GM19099 (cell line): ENCODE results near the gene IKBKE.

Experiments used
- POLR2A ChIP-seq: IDR thresholded peaks from 3 replicates; pipeline ENCODE4 v1.6.1; 2011; ENCODE audit warnings: low read depth; ENCODE audit not compliant: insufficient read length; ENCODE audit errors: extremely low read depth

IKBKE gene

DNA sequence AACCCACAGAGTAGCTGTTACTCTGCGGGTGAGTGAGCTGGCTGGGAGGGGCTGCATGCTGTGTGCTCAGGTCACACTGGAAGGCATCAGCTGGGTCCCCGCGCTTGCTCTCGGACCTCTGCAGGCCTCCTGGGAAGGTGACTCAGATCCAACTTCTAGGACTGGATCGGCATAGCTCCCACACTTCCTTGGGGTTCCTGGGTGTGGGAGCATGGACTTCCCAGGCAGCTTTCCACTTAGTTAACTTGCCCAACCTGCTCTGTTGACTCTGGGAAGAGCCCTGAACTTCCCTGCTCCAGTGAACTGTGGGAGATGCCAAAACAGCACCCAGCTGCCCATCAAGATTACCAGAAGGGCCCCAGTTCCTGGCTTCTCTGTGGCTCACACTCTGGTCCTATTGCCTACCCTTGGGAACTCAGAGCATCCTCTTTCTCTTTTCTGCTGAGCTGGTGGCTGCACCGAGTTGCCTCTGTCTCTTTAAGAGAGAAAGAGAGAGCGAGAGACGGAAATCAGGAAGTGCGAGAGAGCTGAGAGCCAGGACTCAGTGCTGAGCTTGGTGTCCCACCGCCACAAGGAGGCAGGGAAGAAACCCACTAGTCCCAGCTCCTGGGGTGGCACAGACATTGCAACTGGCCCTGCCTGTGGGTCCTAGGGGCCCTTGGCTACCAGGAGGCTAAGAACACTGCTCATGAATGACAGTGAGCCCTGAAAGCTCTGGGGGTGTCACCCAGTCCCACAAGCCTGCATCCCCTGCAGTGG is at the start of gene IKBKE:
Gene IKBKE, plus strand, starts transcription at position 544 of the 759 bp plus-strand sequence. CDS start 2,752 bp downstream, outside the sequence.
- peak; percentile 70 for TF ChIP-seq POLR2A

DNA sequence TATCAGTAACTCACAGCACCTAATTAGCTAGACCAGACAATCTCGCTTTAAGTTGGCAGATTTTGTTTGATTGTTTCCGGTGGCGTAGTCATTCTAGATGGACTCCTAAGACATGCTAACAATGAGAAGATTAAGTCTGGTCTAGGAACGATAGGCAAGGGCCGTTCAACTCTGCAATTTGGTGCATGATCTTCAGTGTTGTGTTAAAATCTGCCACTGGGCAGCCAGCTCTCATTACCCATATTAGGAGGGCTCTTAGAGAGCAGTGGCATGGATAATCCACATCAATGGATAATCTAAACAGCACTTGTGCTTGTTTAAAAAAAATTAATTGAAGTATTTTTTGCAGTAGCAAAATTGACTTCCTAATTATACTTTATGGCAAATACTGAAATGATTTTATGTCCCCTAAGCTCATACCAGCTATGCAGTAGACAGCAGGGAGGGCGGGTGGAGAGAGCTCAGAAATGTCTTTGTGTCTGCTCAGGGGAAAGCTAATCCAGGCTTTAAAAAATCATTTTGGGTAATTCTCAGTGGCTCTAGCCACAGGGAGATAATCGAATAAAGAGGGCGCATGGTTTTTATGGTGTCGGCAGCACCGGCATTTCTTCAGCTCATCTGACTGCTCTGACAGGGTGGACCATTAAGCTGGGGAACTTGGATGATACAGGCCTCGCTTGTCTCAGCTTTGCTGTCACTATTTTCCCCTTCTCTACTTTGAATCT is 48.5 kb upstream of the IKBKE start:
- no peak for TF ChIP-seq POLR2A

DNA sequence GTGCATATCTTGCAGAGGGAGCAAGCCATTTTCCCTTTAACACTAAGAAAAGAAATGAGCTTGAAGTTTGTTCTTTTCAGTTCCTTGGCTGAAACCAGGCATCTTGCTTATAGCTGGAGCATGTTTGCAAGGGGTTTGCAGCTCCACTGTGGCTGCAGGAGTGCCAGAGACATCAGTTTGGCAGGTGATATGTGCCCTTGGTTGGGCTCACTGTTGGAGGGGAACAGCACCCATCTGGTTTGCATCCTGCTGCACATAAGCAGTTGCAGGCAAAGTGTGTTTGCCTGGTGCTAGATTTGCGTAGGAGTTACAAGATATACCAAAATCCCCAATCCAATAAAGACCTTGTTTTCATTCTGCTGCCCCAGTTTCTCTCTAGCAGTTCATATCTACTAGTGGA is 47.8 kb upstream of the IKBKE start:
- no peak for TF ChIP-seq POLR2A

DNA sequence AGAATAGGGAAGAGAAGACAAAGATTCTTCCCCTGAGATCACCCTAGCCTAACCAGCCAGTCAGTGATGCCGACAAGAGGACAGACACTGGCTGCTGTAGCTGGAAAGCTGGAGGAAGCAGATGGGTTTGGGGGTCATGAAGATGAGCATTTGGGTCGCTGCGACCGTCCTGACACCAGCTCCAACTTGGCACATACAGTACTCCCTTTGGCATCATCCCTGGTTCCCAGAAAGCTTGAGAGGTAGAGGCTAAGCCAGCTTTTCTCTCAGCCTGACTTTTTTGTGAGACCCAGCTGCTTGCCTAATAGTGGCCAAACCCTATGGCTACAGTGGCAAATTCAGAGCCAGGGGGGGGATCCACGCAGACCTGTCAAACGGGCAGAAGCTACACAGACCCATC is 43.0 kb upstream of the IKBKE start:
- TF ChIP-seq POLR2A: no peak

DNA sequence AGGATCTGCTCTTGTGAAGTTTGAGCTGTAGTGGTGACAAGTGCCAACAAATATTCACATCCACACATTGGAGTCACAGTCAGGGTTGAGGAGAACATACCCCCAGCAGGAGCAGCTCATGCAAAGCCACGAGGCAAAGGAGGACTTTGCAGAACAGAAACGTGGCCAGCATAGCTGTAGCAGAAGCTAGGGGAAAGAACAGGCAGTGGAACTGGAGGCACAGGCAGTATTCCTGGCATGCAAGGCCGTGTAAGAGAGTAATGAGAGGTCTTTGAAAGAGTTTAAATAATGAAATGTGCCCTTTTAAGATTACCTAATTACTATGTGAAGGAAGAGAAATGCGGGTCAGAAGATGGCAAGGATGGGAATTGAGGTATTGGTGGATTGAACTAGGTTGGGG is 40.9 kb upstream of the IKBKE start:
- TF ChIP-seq POLR2A: no peak

DNA sequence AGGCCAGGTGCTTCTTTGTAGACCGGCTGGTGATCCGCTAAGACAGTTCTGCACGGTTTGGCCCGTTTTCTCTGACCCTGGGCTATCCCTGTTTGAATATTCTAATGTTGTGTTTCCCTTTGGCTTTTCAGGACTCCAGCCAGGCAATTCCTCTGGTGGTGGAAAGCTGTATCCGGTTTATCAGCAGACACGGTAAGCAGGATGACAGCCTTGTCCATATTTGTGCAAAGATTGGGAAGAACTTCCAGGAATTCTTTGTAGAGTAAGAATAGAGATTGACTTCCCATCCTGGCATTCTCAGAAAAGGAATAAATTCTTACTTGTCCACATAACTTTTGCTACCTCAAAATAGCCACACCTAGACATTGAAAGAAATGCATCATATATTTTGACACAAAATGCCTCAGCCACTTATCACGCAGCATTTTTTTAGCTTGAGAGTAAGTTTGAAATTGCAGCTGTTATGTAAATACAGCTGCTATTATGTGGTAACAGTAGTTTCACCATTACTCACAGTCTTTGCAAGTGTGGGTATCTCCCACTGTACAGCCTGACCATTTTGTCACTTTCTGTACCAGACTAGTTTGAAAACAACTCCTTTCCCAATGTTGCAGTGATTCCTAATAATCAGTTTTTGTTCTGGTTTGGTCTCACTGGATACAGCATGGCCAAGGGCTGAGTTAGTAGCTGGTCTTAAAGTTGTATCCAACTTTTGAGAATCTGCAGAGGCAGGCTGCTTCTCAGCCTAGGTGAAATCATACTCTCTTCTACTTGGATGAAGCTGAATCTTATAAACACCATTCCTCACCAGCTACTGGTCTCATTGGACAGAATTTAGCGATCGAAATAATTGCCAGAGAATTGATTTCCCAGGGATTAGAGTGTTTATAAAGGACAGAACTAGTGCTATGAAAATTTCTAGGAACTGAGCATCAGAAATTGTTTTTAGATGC is 40.0 kb upstream of the IKBKE start:
- no peak for TF ChIP-seq POLR2A

DNA sequence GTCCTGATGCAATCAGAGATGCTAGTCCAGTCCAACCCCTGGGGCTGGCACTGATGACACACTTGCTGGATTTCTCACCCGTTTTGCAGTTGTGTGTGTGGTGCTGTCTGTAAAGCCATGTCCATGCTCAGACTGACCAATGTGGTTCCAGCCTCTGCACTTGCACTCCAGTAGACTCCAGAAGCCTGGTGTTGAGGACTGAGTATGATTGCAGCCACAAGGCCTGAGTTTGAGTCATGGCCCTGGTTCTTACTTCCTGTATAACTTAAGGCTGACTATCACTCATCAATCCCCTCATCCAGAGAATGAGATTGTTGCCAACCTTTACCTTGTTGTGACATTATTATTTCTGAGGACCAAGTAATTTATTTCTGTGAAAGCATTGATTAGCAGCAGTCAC is 34.8 kb upstream of the IKBKE start:
- no peak for TF ChIP-seq POLR2A

DNA sequence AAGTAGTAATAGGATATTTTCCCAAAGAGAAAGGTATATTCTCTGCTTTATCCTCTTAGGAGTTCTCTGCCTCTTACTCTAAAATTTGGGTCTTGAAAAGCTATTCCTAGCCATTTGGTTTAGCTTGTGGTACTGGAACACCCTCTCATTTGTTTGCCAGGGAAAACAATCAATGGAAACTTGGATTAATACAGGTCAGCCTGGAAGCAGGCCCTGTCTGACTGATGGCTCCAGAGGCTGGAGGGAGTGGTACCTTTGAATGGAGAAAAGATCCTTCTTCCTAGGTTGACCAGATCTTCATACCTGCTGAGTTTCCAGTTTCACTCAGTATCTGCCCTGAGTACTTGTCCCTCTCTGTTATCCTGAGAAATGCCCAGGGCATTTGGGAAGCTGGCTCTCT is 31.7 kb upstream of the IKBKE start:
- TF ChIP-seq POLR2A: no peak

DNA sequence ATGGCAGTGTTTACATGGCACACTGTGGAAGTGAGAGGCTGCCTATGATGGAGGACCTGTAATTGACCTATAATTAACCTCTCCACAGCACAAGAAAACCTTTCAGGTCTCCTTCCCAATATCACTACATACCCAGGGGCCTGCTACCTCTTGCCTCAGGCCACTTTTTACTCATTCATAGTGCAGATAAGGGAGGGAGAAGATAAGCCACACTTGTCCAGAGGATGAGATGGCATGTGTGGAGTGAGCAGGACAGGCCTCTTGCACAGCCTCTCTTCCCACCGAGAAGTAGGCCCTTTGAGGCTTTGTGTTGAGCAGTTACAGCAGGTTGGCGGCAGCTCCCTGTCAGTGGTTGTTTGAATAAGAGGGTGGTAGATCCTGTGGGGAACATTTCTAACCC is 31.1 kb upstream of the IKBKE start:
- TF ChIP-seq POLR2A: no peak

DNA sequence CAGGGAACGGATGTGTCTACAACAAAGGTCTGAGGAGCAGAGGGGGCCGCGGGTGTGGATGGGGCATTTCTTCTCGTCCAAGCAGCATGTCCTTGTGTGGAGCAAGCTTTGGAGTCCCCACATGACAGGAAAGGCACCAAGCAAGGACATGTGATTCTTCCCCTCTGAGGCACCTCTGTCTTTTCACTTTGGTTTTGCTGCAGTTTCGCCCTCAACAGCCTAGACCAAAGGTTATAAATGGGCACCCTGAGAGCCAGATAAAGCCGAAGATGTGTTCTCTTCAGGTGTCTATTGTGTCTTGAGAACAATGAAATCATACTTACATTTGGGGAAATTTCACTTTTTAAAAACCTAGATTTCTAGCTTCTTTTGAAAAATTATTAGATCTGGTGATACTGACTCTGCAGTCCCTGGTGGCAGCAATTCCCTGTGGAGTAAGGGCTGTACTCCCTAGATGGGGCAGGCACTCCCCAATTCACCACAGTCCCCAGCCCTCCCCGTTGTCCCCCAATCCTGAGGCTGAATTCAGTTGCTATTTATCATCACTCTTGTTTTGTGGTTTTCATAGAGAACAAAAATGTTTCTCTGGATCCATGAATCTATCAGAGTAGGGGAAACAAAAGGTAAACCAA is 28.8 kb upstream of the IKBKE start:
- TF ChIP-seq POLR2A: no peak

DNA sequence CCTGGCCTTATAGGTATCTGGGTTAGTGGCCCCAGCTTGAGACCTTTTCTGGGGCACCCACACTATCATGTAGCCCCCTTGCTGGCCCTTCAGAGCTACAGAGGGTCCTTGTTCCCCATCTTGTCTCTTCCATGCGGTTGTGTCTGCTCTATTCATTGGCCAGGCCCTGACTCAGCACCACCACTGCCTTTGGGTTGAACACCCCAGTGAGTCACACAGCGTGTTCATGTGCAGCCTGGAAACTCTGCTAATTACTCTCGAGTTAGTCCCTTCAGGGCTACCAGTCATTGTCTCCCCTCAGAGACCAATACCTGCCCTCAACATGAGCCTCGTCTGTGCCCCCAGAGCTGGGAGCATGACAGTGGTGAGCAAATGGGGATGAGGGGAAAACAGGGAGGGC is 28.2 kb upstream of the IKBKE start:
- no peak for TF ChIP-seq POLR2A

DNA sequence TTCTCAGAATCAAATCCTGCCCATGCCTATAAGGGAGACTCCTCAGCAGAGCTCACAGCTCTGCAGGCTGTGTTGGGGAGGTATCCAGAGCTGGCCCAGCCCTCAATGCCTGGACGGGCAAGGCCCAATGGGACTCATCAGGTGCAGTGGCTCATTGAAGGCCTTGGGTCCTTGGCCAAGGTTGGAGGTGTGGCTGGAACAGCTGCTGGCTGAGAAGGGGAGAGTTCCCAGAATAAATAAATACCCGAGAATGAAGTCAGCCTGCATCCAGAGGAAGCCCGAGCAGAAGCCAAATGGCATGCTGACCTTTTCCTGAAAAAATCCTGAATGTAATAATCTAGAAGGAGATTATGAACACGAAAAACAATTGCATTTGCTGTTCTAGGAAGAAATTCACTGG is 25.2 kb upstream of the IKBKE start:
- no peak for TF ChIP-seq POLR2A

DNA sequence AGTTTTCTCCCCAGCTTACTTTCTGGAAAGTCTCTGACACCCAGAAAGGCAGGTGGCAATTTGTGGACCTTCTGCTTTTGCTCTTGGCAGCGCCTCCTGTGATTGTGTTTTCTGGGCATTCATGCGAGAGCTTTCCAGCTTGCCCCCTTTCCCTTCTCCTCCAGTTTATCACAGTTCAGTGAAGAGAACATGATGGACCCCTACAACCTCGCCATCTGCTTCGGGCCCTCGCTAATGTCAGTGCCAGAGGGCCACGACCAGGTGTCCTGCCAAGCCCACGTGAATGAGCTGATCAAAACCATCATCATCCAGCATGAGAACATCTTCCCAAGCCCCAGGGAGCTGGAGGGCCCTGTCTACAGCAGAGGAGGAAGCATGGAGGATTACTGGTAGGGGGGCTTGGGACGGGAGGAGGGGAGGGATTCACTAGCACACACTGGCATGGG is 24.3 kb upstream of the IKBKE start:
- no peak for TF ChIP-seq POLR2A

DNA sequence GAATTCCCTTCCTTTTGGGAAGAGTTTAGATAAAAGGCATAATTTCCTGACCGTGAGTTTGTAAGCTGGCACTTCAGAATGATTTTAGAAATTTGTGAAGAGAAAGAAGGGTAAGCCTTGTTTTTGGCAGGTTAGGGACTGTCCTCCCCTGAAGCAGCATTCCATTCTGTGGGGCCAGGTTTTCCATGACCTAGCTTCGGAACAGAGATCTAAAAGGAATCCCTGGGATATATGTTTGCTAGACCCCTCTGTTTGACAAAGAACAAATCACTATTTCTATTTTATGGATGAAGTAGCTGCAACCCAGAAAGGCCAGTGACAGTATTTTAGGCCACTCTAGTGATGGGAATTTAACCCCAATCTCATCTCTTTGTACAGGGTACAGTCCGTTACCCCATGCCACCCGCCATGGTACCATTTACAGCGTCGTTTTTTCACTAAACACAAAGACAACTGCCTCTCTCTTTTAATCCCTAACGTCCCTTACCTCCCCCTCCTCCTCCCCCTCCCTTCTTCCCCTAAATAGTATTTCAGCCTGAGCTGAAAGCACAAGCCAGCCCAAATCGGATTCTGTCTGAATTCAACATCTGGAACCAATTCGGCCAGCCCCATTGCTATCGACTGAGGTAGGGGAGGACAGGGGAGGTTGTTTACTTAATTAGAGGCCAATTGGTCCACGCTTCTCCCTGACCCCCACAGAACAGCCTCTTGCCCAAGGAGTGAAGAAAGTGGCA is 23.4 kb upstream of the IKBKE start:
- TF ChIP-seq POLR2A: no peak

DNA sequence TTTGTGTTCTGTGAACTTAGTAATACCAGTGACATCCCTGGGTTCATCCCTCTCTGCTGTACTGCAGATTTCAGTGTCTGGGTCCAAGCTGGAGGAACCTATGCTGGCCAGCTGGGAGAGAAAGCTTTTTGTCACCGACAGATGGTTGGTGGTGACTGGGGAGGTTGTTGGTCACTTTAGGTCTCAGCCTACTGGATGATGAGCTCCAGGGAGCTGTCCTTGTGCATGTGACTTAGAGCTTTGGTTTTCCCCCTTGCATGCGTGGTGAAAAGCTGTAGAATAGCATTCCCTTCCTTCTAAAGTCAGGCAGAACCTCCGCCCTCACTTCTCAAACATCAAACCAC is 22.9 kb upstream of the IKBKE start:
- no peak for TF ChIP-seq POLR2A

DNA sequence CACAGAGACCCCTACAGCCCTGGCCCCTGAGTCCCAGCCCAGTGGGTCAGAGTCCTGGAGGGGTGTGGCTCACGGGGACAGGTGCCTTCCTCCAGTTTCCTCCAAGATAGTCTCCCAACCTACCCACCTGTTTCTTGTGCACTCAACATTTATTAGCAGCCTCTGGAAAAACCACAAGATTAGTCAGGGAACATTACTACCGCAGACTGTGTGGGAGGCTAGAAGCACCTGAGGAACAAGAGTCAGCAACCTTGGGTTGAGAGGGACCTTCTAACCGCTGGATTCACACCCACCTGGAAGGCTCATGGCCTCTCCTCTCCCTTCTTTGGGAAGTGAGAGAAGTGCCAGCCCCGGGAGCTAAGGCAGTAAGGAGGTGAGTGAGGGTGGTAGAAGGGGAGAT is 22.5 kb upstream of the IKBKE start:
- TF ChIP-seq POLR2A: no peak
